Measurements from ENCODE around the gene PCYT2.

Gene PCYT2

DNA sequence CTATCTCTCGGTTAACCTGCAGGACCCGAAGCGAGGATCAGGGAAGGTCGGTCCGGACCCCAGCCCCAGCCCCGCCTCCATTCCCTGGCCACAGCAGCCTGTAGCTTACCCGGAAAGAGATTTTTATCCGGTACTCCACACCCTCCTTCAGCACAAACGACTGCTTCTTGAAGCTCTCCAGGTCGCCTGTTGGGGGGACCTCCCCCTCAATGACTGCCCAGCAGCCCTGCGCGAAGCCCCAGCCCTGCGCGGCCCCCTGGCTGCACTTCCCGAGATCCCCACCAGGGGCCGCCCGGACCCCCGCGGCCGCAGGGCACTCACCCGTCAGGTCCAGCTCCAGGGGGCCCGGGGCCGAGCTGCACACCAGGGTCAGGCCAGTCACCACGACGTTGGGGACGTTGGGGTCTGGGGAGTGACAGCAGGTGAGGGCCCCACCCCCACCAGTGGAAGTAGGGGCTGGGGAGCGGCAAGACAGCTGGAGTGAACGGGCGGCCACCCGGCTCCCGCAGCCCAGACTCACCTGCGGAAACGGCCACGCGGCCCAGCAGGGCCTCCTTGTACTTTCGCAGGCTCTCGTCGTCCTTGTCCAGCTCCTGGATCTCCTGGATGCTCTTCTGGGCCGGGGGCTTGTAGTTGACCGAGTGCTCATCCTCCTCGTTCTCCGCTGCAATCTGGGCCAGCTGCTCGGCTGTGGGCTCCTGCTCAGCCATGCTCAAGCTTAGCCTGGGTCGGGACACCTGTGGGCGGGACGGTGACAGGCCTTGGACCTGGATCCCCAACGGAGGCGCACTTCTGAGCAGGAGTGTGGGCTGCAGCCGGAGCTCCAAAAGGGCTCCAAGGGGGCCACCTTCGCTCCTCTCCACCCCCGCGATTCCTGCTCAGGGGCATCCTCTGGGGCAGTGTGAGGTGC lies 41.7 kb downstream of the PCYT2 start:
- DNase-seq: no peak

DNA sequence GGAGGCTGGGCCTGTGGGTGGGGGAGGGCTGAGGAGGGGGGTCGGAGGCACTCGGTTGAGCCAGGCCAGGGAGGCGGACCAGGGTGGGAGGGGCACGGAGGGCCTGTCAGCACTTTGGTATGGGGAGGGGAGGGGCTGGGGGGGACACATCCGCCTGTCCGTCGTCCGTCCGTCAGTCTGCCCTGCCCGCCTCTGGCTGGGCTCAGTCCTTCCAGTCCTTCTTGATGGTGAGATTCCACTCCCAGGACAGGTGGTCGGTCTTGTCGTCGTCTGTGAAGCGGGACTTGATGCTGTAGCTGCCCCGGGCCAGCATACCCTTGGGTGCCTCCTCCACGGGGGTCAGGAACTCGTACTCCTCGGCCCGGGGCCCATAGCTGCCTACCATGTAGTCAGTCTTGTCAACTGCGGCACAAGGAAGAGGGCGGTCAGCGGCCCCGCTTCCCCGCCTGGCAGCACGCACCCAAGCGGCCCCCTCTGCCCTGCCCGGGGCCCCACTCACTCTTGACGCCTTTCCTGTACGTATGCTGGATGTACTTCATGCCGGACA lies 42.5 kb downstream of the PCYT2 start:
- DNase-seq: no peak

- DNase-seq: no peak
Observed at GRCh38 chr17:81867991-81868673, 43.1 kb downstream of the PCYT2 start.

GRCh38 chr17:81867170-81867990 lies 43.8 kb downstream of the PCYT2 start:
- no peak for DNase-seq

DNA sequence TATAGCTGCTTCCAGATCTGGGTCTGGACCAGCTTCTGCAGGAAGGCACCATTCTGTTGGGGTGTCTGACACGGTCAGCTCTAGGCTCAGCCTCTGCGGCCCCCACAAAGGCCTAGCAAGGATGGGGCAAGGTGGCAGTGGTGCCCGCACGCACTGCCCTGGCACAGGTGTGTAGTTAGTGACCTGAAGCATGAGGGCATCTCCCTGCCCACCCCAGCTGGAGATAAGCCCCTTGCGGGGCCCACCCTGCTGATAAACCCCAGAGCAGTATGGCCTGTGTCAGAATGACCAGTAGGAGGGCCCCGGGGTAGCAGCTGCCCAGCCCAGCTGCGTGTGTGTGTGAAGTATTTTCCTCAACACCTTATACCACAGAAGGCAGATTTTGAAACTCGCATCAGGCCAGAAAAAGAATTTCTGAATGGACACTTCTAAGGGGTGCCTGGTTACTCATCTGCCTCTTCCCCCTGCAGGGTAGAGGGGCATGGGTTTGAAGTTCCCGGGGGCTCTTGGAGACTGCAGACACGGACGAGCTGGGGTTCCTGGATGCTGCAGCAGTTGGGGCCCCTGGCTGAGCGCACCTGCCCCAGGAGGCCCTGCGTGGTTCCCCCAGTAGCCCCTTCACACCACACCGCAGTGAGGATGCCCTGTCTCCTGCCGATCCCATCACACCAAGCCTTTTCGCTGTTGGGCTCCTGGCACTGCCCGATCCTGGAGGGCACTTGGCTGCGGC lies 44.6 kb downstream of the PCYT2 start:
- no peak for DNase-seq

GRCh38 chr17:81865733-81866439 lies 45.3 kb downstream of the PCYT2 start:
- no peak for DNase-seq

DNA sequence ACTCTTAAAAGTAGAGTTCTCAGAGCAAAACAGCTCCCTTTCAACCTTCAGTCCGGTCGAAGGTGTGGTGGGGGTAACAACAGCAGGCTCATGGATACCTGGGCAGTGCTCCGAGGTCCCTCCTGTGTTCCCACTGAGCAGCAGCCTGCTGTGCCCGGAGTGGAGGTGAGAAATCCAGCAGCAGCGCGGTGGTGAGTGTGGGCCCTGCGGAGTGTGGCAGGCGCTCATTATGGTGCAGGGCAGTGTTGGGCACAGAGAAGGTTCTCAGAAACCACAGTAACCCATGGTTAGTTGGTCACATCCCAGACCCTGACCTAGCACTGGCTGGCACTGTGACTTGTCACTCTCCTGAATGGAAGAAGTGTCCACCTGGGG lies 45.9 kb downstream of the PCYT2 start:
- no peak for DNase-seq

- no peak for DNase-seq
Observed at GRCh38 chr17:81863833-81864768, 47.1 kb downstream of the PCYT2 start.

GRCh38 chr17:81863123-81863675 lies 48.0 kb downstream of the PCYT2 start:
- no peak for DNase-seq

DNA sequence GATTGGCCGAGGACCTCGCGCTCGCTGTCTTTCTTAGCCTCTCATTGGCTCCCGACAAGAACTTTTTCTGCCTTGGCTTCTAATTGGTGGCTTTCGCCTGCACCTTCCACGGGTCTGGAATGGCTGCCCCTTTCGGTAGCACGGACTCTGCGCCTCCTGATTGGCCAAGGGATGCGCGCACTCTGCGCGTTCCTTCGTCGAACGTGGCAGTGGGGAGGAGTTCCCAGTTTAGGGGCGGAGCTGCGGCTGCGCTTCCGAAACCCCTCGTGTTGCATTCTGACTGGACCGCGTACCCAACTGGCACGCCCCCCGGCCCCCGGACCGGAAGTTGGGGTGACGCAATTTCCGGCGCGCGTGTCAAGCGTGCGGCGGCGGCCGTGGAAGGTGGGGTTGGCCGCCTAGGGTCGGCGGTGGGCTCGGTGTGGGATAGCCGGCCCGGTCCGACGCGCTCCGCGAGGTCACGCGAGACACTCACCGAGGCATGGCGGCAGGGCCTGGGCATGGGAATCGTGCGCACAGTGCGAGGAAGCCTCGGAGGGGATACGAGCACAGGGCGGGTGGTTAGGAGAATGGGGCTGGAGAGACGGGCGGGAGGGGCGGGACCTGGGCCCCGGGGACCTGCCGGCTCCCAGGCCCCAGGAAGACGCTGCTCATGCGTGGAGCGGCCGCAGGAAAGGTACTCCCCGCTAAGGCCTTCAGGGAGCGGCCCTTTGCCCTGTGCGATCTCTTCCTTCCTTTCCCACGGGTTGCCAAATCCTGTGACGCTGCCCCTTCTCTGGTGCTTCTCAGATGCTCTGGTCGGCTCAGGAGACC lies 50.2 kb downstream of the PCYT2 start:
- peak; percentile 99 for DNase-seq

DNA sequence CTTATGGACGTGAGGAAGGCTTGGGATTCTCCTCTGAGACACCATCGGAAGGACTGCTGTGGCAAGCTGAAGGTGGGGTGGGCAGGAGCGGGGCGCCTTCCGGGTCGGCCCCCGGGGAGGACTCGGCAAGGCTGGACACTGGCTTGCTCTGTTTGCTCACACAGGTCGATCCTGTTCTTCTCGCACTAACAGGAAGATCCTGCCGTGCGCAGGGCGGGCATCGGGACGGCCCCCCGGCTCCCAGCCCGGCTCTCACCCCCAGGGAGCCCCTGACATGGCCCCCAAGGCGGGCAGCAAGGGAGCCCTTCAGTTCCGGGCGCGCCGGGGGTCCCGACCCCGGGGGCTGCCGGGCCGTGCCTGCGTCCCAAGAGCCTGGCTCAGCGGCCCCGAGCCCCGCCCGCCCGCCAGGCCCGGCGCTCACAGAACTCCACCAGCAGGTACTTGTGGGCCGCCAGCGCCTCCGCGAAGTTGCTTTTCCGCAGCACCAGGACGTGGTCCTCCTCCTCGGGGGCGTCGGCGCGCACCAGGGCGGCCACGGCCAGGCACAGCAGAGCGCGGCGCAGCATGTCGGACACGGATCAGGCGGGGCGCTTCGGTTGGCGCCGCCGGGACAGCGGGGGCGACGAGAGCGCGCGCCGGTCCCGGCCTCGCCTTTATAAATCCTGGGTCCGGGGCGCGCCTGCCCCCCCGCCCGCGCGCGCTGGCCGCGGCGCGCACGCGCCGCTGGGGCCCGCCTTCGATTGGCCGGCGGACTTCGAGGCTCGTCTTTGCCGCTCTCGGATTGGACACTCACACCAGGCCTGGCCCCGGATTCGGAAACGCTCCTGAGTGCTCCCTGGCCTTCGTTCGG lies 51.1 kb downstream of the PCYT2 start, which contains the start of gene P4HB:
Gene P4HB, minus strand, starts transcription at position 630 of the 850 bp plus-strand sequence. Its CDS starts 64 bp downstream, at position 566.
- DNase-seq: no peak

DNA sequence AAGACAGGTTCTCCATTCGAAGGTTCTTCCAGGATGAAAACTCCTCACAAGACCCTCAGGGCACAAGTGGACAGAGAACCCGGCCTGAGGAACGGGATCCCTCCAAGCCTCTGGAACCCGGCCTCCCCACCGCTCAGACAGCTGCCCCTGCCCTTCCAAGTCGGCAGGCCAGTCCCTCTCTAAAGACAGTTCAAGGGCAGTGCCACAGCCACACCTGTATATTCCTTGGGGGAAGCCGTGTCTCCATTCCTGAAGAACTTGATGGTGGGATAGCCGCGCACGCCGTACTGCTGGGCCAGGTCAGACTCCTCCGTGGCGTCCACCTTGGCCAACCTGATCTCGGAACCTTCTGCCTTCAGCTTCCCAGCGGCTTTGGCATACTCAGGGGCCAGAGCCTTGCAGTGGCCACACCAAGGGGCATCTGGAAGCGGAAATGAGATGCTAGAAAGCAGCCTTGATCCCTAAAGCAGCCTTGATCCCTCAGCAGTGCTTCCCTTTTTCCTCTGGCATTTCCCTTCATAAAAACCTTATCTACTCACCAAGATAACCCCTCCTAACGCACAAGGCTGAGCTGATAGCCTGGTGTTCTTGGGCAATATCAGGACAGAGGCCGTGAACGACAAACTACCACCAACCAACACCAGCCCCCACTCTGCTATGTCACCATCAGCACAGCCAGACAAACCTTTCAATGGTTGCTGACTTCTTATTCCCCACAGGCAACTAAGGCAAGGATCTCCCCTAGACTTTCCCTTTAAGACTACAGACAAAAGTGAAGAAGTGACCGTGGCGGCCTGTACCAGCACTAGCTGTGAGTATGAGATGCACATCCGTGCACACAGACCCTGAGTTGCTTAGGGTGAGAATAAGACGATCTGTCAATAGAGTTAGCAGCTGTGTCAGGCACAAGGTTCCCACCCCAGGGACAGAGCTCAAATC lies 52.0 kb downstream of the PCYT2 start:
- no peak for DNase-seq

DNA sequence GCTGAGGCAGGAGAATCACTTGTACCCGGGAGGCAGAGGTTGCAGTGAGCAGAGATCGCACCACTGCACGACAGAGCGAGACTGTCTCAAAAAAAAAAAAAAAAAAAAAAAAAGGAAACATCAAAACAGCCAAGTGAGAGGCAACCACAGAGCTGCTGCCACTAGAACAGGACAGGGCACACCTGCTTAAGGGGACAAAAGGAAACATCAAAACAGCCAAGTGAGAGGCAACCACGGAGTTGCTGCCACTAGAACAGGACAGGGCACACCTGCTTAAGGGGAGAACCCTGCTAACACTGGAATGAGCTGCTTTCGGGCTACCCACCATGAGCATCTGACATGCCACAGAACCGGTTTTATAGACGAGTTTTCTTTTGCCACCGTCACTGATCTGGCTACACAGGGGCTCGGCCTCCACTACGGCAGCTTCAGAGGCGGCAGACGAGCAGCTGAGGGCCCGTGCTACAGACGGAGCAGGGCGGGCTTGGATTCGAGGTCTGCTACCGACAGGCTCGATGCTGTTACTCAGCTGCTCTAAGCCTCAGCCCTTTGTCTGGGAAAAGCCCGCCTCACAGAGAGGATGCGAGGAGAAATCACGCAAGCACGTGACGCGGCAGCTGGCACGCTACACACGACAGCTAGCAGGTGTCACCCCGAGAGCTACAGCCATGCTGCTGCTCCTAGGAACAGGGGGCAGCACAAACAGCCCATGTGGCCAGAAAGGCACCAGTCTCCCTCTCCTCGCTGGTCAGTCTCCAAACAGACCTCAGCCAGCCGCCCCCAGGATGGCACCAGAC lies 52.8 kb downstream of the PCYT2 start:
- no peak for DNase-seq

GRCh38 chr17:81854974-81855774 lies 56.0 kb downstream of the PCYT2 start:
- no peak for DNase-seq

DNA sequence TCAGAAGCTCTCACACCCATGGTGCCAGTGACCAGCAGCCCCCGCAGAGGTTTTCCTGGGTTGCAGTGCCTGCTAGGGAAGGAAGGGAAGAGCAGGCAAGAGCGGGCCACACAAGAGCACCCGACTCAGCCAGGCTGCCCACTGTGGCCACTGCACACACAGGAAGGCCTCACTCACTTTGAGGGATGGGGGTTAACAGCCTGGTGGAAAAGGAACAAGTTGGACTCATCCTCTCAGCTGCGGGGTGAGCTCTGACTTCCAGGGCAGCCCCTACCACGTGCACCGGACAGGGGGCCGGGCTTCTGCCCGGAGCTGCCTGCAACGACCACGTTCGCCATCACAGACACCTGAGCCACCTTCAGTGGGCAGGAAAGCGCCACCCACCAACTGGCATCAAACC lies 59.0 kb downstream of the PCYT2 start:
- DNase-seq: no peak

Data from NCI-H2171 (cell line).